ENCODE data around the gene ZP3.
"Not testable (repeated sequence)": the region's sequence is repeated elsewhere in the genome, so short reads cannot be mapped to it uniquely, and the experiment has no call there.

The ZP3 gene

DNA sequence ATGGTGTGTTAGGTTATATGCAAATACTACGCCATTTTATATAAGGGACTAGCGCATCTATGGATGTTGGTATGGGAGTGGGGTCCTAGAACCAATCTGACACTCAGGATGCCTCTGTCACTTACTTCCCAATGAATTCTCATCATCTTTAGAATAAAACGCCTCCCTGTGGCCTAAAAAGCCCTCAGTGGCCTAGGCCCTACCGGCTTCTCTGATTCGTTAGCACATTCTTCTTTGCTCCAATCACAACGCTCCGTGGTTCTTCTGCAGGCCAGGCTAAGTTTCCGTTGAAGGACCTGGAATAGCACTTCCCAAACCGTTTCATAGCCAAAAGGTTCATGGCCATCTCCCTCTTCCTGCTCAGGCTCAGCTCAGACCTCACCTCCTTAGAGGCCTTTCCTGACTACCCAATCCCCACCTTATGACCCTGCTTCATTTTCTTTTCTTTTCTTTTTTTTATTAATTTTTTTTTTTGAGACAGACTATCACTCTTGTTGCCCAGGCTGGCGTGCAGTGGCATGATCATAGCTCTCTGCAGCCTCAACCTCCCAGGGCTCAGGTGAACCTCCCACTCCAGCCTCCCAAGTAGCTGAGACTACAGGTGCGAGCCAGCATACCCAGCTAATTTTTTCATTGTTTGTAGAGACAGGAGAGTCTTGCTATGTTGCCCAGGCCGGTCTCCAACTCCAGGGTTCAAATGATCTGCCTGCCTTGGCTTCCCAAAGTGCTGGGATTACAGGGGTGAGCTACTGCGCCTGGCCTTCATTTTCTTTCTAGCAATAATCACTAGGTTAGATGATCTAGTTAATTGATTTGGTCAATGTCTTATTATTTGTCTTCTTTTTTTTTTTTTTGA lies 41.4 kb upstream of the ZP3 start:
- H3K36me3 ChIP-seq = no peaks in the 10 kb centered on the region
- H3K27me3 ChIP-seq = no peaks in the 10 kb centered on the region
- DNase-seq = peak; percentile 38
- no peak overlapping the region for H3K4me3 ChIP-seq (ENCODE audit: low read depth, low read length)
- no peaks in the 10 kb centered on the region for H3K4me1 ChIP-seq
- no peaks in the 10 kb centered on the region for H3K9me3 ChIP-seq
- TF ChIP-seq, protein P1, sequence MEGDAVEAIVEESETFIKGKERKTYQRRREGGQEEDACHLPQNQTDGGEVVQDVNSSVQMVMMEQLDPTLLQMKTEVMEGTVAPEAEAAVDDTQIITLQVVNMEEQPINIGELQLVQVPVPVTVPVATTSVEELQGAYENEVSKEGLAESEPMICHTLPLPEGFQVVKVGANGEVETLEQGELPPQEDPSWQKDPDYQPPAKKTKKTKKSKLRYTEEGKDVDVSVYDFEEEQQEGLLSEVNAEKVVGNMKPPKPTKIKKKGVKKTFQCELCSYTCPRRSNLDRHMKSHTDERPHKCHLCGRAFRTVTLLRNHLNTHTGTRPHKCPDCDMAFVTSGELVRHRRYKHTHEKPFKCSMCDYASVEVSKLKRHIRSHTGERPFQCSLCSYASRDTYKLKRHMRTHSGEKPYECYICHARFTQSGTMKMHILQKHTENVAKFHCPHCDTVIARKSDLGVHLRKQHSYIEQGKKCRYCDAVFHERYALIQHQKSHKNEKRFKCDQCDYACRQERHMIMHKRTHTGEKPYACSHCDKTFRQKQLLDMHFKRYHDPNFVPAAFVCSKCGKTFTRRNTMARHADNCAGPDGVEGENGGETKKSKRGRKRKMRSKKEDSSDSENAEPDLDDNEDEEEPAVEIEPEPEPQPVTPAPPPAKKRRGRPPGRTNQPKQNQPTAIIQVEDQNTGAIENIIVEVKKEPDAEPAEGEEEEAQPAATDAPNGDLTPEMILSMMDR (IDR thresholded peaks at IDR 0.05; ENCODE audit: low read depth, low read length) = no peak

DNA sequence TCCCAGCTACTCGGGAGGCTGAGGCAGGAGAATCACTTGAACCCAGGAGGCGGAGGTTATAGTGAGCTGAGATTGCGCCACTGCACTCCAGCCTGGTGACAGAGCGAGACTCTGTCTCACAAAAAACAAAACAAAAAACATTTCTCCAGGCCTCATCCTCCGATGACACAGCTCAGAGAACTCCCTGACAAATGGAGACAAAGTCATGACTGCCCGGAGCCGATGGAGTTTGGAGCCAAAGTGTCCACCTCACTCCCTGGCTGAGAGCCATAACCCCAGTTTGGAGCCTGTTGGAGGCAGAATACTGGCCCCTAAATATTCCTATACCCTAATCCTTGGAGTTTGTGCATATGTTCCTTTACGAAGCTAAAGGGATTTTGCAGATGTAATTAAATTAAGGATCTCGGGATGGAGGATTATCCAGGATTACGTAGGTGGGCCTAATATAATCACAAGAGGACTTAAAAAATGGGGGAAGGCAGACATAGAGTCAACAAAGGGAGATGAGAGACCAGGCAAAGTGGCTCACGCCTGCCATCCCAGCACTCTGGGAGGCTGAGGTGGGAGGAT lies 38.0 kb upstream of the ZP3 start:
- Histone ChIP-seq H3K4me3 (ENCODE audit: low read depth, low read length) (no peak overlapping the region), H3K36me3 (no peaks in the 10 kb centered on the region), H3K9me3 (no peaks in the 10 kb centered on the region), H3K27me3 (no peaks in the 10 kb centered on the region), H3K4me1 (peaks cover 6% of the 10 kb centered on the region)
- DNase-seq = no peak
- TF ChIP-seq, protein P1 (IDR thresholded peaks at IDR 0.05; ENCODE audit: low read depth, low read length) = no peak

DNA sequence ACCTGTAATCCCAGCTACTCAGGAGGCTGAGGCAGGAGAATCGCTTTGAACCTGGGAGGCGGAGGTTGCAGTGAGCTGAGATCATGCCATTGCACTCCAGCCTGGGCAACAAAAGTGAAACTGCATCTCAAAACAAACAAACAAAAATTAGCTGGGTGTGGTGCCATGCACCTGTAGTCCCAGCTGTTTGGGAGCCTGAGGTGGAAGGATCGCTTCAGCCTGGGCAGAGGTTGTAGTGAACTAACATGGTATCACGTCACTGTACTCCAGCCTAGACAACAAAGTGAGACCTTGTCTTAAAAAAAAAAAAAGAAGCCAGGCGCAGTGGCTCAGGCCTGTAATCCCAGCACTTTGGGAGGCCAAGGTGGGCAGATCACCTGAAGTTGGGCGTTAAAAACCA lies 37.0 kb upstream of the ZP3 start:
- not testable (repeated sequence) for H3K9me3 ChIP-seq; H3K4me3 ChIP-seq (ENCODE audit: low read depth, low read length); DNase-seq; H3K36me3 ChIP-seq; H3K27me3 ChIP-seq; H3K4me1 ChIP-seq

GRCh38 chr7:76390092-76390491 lies 34.7 kb upstream of the ZP3 start:
- no peaks in the 10 kb centered on the region for H3K9me3 ChIP-seq
- DNase-seq = no peak
- peaks cover 6% of the 10 kb centered on the region for H3K4me1 ChIP-seq
- H3K36me3 ChIP-seq = no peaks in the 10 kb centered on the region
- TF ChIP-seq, protein P1 (IDR thresholded peaks at IDR 0.05; ENCODE audit: low read depth, low read length) = no peak
- H3K27me3 ChIP-seq = no peaks in the 10 kb centered on the region
- H3K4me3 ChIP-seq (ENCODE audit: low read depth, low read length) = no peak overlapping the region

DNA sequence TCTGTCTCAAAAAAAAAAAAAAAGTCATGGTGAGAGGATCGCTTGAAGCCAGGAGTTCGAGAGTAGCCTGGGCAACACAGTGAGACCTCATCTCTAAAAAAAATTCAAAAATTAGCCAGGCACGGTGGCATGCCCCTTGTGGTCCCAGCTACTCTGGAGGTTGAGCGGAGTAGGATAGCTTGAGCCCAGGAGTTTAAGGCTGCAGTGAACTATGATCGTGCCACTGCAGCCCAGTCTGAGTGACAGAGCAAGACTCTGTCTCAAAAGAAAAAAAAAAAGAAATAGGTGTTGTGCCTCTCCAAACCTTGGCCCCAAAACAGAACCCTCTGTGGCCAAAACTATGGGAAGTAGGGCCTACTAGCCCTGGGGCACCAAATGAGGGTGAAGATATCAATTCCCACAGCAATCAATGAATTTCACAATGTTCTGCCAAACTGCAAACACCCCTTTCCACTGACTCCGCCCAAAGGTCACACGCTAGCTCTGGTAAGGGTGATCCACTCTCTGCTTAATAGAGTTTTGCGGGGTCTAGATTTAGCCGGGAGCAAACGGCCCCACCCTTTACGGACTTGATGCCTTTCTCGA lies 32.1 kb upstream of the ZP3 start:
- no peaks in the 10 kb centered on the region for H3K9me3 ChIP-seq
- TF ChIP-seq, protein P1 (IDR thresholded peaks at IDR 0.05; ENCODE audit: low read depth, low read length) = no peak
- H3K4me3 ChIP-seq (ENCODE audit: low read depth, low read length) = peak overlapping the region; percentile 65
- no peak for DNase-seq
- peaks cover 13% of the 10 kb centered on the region for H3K4me1 ChIP-seq
- H3K36me3 ChIP-seq = no peaks in the 10 kb centered on the region
- H3K27me3 ChIP-seq = no peaks in the 10 kb centered on the region

GRCh38 chr7:76393116-76394031 lies 31.4 kb upstream of the ZP3 start:
- no peaks in the 10 kb centered on the region for H3K27me3 ChIP-seq
- TF ChIP-seq, protein P1 (IDR thresholded peaks at IDR 0.05; ENCODE audit: low read depth, low read length) = no peak
- H3K4me1 ChIP-seq = peaks cover 14% of the 10 kb centered on the region
- no peaks in the 10 kb centered on the region; the same call in 1 of the 2 replicates for H3K9me3 ChIP-seq
- H3K4me3 ChIP-seq (ENCODE audit: low read depth, low read length) = peak overlapping the region; percentile 65
- H3K36me3 ChIP-seq = no peaks in the 10 kb centered on the region
- peak; percentile 94 for DNase-seq
